Tongue (tissue), 2 donors: Measurements from ENCODE around the gene ZNF679. TPM values are rescaled to one million over a fixed set of nuclear protein-coding genes. Genes with fewer than 3 reads are reported as not detected.
"Not testable (repeated sequence)": the region's sequence is repeated elsewhere in the genome, so short reads cannot be mapped to it uniquely, and the experiment has no call there.

Experiments used
- DNase-seq: peaks from one replicate; pipeline ENCODE4 v3.0.0-alpha.2; 2015
- total RNA-seq: library from RNA; depleted of rRNA; stranded (reverse); fragments of >200 nt; gene quantifications from one replicate; pipeline ENCODE4 v1.2.3, GENCODE V29; 2014

The ZNF679 gene
- total RNA-seq, 1 donor from 2014 or later: not detected

DNA sequence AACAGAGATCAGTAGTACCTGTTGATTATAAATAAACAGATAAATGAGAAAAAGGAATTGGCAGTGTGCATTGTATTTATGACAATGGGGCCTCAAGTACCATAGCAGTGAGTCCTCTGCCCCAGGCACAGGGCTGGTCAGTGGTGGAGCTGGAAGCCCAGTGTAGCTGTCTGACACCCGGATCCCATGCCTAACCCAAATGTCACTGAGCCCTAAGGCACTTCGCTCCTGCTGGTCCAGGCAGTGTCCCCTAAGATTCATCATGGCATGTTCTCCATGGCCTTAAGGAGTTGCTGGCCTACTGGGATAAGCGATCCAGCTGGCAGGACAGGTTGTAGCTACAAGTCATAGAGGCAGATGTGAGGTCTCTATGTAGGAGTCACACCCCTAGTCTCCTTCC is 82.2 kb downstream of the ZNF679 start:
- DNase-seq: no peak

GRCh38 chr7:64312826-64313225 is 84.6 kb downstream of the ZNF679 start:
- DNase-seq: no peak

DNA sequence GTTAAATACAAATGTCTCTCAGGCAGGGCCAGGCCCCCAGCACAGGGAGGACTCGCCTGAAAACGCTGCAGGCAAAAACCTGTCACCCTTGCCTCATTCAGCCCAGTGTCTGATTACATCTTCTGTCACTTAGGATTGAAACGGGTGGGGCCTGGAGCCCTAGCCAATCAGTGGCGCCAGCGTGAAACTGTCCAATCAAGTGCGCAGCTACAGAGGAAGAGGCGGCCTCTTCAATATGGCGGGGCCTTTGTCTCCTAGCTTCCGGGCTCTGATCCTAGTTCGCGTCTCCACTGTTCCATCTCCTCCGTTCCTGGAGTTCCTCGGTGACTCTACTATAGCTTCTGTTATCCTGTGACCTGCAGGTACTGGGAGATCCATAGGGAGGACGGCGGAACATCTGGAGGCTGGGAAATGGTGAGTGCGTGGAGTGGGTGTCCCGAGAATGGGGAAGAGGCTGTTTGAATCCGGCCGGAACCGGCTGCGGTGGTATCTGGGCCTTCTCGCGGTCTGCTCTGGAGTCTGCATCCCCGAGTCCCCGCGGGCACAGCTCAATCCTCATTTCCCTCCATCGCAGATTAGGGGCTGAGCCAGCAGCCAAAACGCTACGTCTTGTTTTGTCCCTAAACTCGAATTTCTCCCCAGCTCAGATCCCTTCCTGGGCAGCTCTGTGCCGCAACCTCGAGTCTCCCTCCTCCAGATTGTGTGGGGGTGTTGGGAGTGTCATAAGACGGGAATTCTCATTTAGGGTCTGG is 85.6 kb downstream of the ZNF679 start, which contains the start of gene ZNF736:
Gene ZNF736, plus strand, starts transcription at position 222 of the 752 bp plus-strand sequence. Its CDS starts 190 bp downstream, at position 412.
- peak; percentile 97 for DNase-seq

DNA sequence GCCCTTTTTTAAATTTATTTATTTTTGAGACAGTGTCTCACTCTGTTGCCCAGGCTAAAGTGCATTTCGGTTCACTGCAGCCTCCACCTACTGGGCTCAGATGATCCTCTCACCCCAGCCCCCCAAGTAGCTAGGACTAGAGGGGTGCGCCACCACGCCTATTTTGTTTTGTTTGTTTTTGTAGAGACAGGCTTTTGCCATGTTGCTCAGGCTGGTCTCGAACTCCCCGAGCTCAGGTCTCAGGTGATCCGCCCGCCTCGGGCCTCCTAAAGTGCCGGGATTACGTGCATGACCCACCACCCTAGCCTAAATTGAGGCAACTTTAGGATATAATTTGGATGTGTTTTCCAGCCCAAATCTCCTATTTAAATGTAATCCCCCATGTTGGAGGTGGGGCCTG is 86.3 kb downstream of the ZNF679 start:
- peak; percentile 14 for DNase-seq

- not testable (repeated sequence) for DNase-seq
Observed at GRCh38 chr7:64316031-64316742, 87.9 kb downstream of the ZNF679 start.

Other genes starting within 250 kb of the ZNF679 start
- not detected for gene ZNF722, start 229.6 kb upstream of the ZNF679 start, total RNA-seq
- gene ZNF727, start 183.0 kb upstream of the ZNF679 start, total RNA-seq: not detected
- gene ZNF735, start 21.3 kb upstream of the ZNF679 start, total RNA-seq: not detected
- 24.1 TPM for gene ZNF736, start 85.5 kb downstream of the ZNF679 start, total RNA-seq